GM03348 (cell line): ENCODE results near the gene PARD6B.
"Not testable (repeated sequence)": the region's sequence is repeated elsewhere in the genome, so short reads cannot be mapped to it uniquely, and the experiment has no call there.

Source experiments
- DNase-seq: peaks from one replicate; pipeline ENCODE4 v3.0.0; 2012; ENCODE audit warnings: low spot score

Gene PARD6B

DNA sequence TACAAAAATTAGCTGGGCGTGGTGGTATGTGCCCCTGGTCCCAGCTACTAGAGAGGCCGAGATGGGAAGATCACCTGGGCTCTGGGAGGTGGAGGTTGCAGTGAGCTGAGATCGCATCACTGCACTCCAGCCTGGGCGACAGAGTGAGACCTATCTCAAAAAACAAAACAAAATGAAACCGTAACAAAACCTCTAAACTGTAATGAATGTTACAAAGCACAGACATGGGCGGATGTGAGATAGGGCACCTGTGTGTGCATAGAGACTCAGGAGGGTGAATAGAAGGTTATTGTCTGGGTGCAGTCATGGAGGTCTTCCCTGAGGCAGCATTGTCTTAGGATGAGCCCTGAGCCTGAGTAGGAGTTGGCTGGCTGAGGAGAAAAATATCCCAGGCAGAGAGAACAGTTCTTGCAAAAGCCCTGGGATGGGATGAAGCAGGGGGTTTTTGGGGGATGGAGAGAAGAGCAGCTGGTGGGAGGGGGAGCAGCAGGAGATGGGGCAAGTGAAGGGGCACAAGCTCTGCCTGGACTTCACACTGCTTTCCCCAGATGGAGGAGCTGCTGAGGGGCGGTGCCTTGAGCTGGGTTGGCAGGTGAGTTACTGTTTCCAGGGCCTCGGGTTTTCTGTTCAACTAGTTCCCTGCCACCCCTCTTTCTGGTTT is 68.6 kb downstream of the PARD6B start:
- no peak for DNase-seq

GRCh38 chr20:50800986-50801746 is 69.8 kb downstream of the PARD6B start:
- not testable (repeated sequence) for DNase-seq

DNA sequence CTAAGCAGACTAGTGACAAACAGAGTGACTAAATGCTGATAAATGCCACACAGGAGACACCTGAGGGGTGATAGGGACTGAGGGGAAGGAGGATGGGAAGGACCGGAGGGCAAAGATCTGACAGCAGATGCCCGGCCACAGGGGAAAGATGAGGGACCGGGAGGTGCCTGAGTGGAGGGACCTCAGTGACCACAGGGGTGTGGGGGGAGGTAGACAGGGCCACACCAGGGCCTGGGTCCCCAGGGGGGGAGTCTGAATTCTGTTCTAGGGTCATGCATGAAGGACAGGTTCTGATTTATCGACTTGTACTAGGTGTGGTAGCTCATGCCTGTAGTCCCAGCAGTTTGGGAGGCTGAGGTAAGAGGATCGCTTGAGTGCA is 70.4 kb downstream of the PARD6B start:
- DNase-seq, result no peak

- no peak for DNase-seq
Measured at GRCh38 chr20:50802289-50802688, 70.9 kb downstream of the PARD6B start.

DNA sequence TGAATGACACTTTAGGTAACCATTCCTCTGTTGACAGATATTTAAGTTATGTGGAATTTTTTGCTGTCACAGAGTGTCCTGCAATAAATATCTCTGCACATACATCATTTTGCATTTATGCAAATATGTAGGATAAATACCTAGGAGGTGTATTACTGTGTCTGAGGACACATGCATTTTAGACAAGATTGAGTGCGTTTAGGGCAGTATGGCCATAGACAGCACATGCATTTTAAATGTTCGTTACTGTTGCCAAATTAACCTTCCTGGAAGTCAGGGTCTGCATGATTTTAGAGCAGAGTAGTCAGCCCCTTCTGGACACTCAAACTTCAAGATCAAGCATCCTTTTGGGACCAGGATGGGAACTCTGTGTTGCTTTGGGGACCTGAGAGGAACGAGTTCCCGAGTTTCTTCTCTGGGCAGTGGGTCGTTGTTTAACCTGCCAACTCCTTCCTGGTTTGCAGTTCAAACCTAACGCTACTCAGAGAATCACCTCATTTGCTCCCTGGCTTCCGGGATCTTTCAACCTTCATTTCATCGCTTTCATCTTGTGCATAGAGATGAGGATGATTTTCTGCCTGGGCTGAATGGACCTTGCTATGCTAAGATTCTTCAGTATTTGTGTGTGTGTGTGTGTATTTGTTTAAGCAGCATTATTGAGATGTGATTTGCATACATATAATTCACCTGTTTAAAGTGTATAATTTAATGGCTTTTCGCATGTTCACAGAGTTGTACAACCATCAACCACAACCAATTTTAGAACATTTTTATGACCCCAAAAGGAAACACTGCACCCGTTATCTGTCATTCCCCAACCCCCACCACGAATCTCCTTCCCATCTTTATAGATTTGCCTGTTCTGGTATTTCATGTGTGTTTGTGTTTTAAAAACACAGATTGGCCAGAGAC is 73.3 kb downstream of the PARD6B start:
- DNase-seq, result no peak

- DNase-seq, result no peak
Measured at GRCh38 chr20:50805349-50805684, 73.9 kb downstream of the PARD6B start.

- no peak for DNase-seq
Measured at GRCh38 chr20:50806126-50806768, 74.9 kb downstream of the PARD6B start.
